Stimulated activated CD4-positive, alpha-beta T cell treated with anti-CD3 and anti-CD28 coated beads, Interleukin-4, amount 100 ng/mL, for 24 hours (primary cell): ENCODE measurements around the gene TNFRSF6B.

Source experiments
- DNase-seq: peaks from one replicate; pipeline ENCODE4 v3.0.0-alpha.2; 2020

TNFRSF6B gene

DNA sequence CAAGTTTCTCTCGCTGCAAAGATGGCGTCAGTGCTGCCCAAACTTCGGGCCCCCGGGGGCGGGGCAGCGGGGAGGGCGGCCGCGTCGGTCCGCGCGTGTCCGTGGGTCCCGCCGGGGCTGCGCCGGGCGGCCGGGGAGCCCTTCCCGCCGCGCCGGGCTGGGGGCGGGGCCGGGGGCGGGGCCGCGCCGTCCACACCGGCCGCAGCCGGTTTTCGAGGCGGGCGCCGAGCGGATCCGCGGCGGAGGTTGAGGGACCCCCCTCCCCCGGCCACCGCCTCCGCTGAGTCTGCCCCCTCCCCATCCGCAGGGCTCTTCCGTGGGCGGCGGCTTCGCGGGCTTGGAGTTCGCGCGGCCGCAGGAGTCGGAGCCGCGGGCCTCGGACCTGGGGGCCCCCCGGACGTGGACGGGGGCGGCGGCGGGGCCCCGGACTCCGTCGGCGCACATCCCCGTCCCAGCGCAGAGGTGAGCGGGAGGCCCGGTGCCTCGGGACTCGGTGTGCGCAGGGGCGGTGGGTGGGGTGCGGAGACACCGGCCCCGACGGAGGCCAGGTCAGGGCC, 43.7 kb downstream of the TNFRSF6B start:
- peak; percentile 38 for DNase-seq

DNA sequence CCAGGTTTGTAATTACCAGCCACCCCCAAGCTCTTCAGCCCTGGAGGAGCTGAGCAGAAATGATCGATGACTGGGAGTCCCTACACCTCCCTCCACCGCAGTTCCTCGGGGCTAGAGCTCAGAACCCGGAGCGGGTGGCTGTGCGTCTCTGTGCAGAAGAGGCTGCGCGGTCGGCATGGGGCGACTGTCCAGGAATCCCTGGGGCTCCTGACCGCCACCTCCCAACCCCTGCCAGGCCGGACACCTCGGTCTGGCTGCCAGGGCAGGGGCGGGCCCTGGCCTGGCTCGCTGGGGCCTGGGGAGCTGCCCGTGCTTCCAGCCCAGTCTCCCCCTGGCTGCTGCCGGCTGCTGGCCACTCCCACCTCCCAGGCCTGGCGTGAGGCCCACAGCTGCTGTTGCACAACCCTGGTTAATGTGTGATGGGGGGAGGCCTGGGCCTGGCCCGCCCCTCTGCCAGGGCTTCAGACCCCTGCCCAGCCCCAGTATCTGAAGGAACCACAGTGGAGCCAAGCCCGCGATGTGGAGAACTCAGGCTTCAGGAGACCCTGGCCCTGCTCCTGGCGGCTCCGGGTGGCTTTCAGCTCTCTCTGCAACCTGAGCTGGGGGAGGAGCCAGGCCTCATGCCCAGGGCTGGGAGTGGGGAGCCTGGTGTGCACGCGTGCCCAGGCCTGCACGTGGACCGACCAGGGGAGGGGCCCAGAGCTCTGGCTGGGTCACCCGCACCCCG, 44.3 kb downstream of the TNFRSF6B start:
- no peak for DNase-seq

DNA sequence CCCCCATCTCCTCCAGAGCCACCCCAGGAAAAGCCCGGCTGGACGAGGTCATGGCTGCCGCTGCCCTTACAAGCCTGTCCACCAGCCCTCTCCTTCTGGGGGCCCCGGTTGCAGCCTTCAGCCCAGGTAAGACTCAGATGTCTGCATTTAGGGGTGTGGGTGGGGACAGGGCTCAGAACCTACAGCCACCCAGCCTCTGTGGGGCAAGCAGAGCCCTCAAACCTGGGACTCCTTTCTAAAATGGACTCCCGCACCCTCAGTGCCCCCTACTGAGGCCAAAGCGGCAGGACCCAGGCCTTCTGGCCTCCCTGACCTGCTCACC, 44.9 kb downstream of the TNFRSF6B start:
- no peak for DNase-seq

GRCh38 chr20:63741676-63742380, 45.4 kb downstream of the TNFRSF6B start:
- no peak for DNase-seq

DNA sequence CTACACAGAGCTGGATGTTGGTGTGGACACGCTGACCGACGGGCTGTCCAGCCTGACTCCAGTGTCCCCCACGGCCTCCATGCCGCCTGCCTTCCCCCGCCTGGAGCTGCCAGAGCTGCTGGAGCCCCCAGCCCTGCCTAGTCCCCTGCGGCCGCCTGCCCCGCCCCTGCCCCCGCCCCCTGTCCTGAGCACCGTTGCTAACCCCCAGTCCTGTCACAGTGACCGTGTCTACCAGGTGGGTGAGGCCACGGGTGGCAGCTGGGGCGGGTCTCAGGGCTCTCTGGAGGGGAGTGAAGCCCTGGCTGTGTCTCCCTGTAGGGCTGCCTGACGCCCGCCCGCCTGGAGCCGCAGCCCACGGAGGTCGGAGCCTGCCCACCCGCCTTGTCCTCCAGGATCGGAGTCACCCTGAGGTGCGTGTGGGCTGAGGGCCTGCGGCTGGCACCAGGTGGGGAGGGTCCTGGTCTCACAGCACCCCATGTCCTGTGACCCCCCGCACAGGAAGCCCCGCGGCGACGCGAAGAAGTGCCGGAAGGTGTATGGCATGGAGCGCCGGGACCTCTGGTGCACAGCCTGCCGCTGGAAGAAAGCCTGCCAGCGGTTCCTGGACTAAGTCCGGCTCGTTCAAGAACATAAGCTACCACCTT, 46.1 kb downstream of the TNFRSF6B start:
- no peak for DNase-seq

- no peak for DNase-seq
These were observed 46.9 kb downstream of the TNFRSF6B start for GRCh38 chr20:63743210-63743970.

- DNase-seq: no peak
These were observed 47.7 kb downstream of the TNFRSF6B start for GRCh38 chr20:63744158-63744557.

GRCh38 chr20:63744574-63745423, 48.3 kb downstream of the TNFRSF6B start:
- no peak for DNase-seq

DNA sequence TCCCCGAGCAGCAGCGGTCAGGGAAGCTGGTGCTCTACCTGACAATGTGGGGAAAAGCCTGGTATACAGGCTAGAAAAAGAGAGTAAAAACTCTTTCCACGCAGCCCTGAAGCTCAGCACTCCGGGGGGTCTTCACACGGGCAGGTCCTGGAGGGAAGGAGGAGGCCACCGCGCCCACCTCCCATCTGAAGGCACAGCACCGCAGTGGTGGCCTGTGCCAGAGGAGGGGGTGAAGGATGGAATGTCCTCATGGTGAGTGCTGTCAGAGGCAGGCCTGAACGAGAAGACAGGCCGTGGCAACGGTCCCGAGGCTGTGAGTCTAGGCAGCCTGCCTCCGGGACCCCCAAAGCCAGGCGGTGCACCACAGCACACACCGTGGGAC, 49.0 kb downstream of the TNFRSF6B start:
- DNase-seq: no peak

GRCh38 chr20:63745961-63746731, 49.7 kb downstream of the TNFRSF6B start:
- no peak for DNase-seq

GRCh38 chr20:63746751-63747315, 50.4 kb downstream of the TNFRSF6B start:
- no peak for DNase-seq

DNA sequence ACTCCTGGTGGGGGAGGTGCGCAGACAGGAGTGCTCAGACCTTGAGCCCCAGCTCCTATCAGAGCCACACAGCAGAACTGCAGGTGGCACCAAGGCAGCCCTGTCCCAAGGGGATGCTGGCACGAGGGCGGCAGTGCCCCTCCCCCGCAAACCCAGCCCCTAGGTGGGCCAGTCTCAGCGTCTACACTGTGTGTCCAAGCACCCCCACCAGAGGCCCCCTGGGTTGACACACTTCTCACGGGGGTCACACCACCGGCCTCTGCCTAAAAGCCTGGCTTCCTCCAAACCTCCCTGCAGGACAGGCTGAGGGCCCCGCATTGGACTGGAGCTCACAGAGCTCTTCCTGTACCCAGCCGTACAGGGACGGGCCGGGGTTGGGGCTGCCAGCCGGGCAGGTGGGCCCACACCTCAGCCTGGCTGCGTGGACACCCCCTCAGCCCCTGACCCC, 51.2 kb downstream of the TNFRSF6B start:
- DNase-seq: no peak
